Mononuclear cell (primary cell): ENCODE data around the gene RUNX1. TPM values are rescaled to one million over a fixed set of nuclear protein-coding genes. Genes with fewer than 3 reads are reported as not detected.
"Not testable (repeated sequence)": the region's sequence is repeated elsewhere in the genome, so short reads cannot be mapped to it uniquely, and the experiment has no call there.

Experiments
- H3K27me3 ChIP-seq: 2 replicates; pipeline ENCODE4 v1.6.0; 2011; ENCODE audit warnings: low read length, control low read depth; ENCODE audit not compliant: insufficient read depth
- H3K4me1 ChIP-seq: 2 replicates; pipeline ENCODE4 v1.5.1; 2011; ENCODE audit warnings: mild to moderate bottlenecking, low read length, control low read depth; ENCODE audit not compliant: insufficient read depth
- H3K4me3 ChIP-seq: 2 replicates; pipeline ENCODE4 v1.5.1; 2011; ENCODE audit warnings: mild to moderate bottlenecking, low read length, moderate library complexity
- H3K9me3 ChIP-seq: 2 replicates; pipeline ENCODE4 v1.5.1; 2011; ENCODE audit warnings: low read depth, mild to moderate bottlenecking, control low read depth, low read length
- total RNA-seq: library from RNA; depleted of rRNA; stranded (reverse); fragments of >200 nt; gene quantifications from one replicate; pipeline ENCODE4 v1.2.3, GENCODE V29; 2012

The RUNX1 gene
- total RNA-seq, 1 donor, result 51.2 TPM

GRCh38 chr21:34805157-34805556, 243.9 kb downstream of the RUNX1 start:
- Histone ChIP-seq H3K4me1 (peaks cover 59% of the 10 kb centered on the region), H3K9me3 (no peaks in the 10 kb centered on the region), H3K27me3 (no peaks in the 10 kb centered on the region), H3K4me3 (no peak overlapping the region)

GRCh38 chr21:34804584-34804983, 244.5 kb downstream of the RUNX1 start:
- H3K4me1 ChIP-seq, result peaks cover 53% of the 10 kb centered on the region
- H3K9me3 ChIP-seq, H3K4me3 ChIP-seq, H3K27me3 ChIP-seq: not testable (repeated sequence)

DNA sequence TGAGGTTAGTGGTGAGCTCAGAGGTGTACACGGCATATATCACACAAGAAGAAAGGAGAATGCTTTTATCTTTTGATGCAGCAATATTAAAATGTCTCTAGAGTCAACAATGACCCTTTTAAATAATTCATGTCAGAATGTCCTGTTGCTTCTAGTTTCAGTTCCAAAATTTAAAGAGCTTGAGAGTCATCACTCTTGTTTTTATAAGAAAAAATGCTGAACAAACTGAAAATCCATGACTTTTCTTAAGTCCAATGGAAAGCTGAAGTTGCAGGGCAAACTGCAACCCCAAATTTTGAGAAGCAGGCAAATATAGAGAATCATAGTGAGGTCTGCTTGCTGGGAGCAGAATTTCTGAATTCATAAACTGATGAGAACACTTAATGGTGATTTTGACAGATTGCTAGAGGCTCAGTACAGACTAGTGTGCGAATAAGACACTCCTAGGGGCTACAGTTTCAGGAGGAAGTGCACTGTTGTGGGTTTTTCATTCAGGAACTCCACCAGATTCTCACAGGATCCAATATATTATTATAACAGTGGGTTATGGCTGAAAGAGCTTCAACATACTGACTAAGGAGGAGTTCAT, 245.2 kb downstream of the RUNX1 start:
- no peaks in the 10 kb centered on the region for H3K9me3 ChIP-seq
- H3K27me3 ChIP-seq, result no peaks in the 10 kb centered on the region
- no peak overlapping the region for H3K4me3 ChIP-seq
- peaks cover 46% of the 10 kb centered on the region for H3K4me1 ChIP-seq

DNA sequence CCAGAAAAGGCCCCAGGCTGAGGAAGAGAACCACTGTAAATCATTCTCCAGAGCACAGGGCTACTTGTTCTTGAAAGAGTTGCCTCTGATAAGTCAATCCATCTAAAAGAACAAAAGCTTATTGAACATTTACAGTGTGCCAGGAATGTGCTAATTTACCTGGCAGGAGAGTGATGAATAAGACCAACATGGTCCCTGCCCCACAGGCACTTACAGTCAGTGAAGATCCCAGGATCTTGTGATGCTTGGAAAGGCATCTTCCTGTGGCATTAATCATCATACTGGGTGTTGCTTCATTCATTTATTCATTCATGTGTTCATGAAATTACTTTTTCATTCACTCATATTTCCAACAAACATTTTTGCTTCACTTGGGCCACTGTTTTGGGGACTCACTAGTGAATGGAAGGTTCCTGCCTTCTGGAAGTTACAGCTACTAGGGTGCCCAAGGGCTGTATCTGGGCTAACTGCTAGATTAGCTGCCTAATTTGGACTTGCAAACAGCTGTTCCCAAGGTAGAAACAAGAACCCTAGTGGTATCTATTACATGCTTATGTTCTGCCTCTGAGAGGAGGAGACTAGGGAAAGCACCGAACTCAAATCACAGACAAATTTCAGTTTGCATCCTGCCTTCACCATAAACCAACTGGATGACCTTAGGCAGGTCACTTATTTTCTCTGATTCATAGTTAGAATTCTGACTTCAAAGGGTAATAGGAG, 246.8 kb downstream of the RUNX1 start:
- peaks cover 31% of the 10 kb centered on the region for H3K4me1 ChIP-seq
- no peak overlapping the region for H3K4me3 ChIP-seq
- H3K27me3 ChIP-seq, result no peaks in the 10 kb centered on the region
- H3K9me3 ChIP-seq, result no peaks in the 10 kb centered on the region

DNA sequence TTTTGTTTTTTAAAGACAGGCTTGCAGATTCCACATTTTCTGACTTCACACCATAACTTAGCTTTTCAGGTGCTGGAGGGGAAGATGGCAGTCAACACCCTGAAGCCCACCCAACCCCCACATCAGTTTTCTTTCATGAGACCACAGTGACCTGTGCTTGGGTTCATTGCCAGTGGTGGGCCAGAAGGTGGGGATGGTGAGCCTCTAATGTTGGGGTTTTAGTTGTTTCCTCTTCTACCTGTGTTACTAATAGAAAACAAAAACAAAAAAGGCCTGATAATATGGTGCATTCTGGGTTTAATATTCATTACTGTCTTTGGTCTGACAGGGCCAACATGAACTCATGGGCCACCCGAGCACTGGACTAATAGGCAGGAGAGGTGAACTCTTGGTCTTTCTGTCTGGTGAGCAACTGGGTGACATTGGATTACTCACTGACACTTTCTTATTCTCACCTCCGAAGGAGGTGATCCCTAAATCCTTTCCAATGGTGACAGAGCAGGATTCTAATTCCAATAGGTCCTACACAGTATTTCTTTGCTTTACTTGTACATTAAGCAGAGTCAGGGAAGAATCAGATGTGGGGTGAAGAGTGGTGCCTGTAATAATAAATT, 247.5 kb downstream of the RUNX1 start:
- H3K4me3 ChIP-seq, result no peak overlapping the region
- peaks cover 25% of the 10 kb centered on the region for H3K4me1 ChIP-seq
- no peaks in the 10 kb centered on the region for H3K27me3 ChIP-seq
- no peaks in the 10 kb centered on the region for H3K9me3 ChIP-seq

DNA sequence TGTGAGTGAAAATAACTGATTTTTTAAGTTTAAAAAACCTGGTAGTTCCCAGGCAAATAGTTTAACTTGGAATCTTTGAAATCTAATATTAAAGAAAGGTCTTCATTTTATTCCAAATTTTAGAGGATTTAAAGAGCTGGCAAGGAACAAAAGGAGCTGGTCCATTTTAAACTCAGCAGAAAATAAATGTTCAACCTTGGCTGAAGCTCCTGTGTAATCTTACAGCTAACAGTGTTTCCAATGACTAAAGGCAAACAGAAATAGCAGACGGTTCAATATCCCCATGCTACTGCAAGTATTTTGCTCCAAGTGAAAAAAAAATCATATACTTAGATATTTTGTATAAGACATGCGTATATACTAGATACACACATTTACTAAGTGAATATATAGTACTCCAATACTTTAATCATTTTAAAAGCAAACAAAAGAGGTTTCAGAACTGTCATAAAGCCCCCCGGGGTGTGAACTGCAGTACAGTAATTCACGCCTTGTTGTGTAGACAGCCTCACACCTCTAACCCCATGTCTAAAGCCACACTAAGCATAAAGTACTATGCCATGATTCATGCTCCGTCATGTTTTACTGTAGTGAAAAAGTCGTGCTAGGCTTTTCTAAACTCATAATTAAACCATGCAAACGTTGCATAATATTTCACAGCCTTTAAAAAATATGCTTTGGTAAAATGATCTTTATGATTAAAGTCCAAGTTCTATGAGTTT, 248.1 kb downstream of the RUNX1 start:
- Histone ChIP-seq H3K4me1 (peaks cover 25% of the 10 kb centered on the region), H3K4me3 (no peak overlapping the region), H3K9me3 (no peaks in the 10 kb centered on the region), H3K27me3 (no peaks in the 10 kb centered on the region)

DNA sequence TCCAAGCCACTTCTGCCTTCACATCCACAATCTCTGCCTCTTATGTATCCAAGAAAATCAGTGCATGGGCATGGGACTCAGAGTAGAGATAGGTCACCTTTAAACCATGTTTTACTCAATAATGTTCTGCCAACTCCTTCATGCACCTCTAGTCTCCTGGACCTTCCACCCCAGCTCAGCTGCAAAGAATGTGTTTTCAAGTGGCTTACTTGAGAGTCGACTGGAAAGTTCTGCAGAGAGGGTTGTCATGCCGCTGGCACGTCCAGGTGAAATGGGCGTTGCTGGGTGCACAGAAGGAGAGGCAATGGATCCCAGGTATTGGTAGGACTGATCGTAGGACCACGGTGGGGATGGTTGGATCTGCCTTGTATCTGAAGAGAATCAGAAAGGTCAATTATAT, 250.0 kb downstream of the RUNX1 start:
- H3K4me3 ChIP-seq, result no peak overlapping the region
- H3K4me1 ChIP-seq, result peaks cover 12% of the 10 kb centered on the region
- H3K27me3 ChIP-seq, result no peaks in the 10 kb centered on the region
- H3K9me3 ChIP-seq, result no peaks in the 10 kb centered on the region

DNA sequence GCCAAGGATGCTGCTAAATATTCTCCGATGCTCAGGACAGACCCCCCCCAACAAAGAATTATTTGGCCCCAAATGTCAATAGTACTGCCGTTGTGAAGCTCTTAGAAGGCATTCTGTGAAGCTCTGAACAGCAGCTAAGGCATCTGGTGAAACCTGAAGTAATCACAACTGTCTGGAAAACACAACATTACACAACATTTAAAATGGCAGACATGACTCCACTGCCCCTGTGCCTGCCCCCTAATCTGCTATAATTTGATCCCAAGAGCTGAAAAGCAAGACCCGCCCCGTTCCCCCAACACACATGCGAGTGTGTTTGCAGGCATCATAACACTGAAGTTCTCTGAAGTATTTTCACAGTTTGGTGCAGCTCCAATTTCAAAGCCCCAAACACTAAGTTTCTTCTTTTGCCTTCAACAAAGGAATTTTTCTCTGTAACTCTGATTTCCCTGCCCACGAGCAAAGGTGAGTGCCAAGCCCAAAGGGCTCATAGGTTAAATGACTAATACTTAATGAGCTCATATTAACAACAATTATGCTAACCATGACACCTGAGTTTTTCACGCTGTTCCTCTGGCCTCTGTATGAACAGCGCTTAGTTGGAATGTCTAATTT, 251.1 kb downstream of the RUNX1 start:
- no peak overlapping the region for H3K4me3 ChIP-seq
- H3K27me3 ChIP-seq, result no peaks in the 10 kb centered on the region
- no peaks in the 10 kb centered on the region for H3K9me3 ChIP-seq
- H3K4me1 ChIP-seq, result peaks cover 9% of the 10 kb centered on the region

DNA sequence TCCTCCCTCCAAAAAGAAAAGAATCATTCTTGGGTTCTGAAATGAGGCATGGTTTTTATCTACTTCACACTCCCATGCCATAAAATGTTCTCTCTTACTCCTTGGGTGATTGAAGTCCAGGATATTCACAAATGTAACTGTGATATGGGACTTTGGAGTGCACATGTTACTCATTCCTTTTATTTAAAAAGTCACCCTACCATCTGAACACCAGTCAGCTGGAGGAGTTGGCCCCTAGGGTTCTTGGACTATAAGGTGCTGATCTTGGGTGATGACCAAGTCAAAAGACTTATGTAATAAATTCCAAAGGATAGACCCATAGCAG, 251.9 kb downstream of the RUNX1 start:
- no peaks in the 10 kb centered on the region for H3K27me3 ChIP-seq
- peaks cover 5% of the 10 kb centered on the region for H3K4me1 ChIP-seq
- no peak overlapping the region for H3K4me3 ChIP-seq
- no peaks in the 10 kb centered on the region for H3K9me3 ChIP-seq

DNA sequence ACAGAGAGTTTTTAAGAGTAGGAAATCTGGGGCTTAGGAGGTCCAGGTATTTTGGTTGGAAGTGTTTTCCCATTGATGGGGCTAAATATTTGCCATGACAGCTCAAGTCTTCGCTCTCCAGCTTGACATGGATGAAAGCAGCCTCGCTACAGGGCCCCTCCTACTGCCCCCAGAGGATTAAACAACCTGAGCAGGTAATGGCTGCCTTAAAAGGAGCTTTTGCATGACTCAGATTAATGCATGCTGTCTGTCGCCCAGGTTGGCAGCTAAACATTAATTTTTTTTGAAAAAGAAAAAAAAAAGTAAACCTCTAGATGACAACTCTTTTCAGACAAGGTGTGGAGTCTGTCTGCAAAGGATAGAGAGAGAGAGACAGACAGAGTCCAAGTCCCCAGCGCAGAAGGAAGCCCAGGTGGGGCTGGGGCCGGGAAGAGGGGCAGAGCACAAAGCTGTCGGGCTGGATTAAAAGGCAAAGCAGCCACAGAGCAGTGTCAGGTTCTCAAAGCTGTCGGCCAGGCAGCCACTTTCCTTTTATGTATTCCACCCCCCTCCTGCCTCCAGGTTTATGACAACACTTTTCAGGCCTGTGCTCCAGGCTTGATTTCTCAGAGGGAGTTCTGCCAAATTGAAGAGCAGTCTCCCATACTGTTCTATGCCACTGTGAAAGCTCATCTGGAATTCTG, 252.4 kb downstream of the RUNX1 start:
- Histone ChIP-seq H3K4me1 (no peaks in the 10 kb centered on the region), H3K4me3 (no peak overlapping the region), H3K27me3 (no peaks in the 10 kb centered on the region), H3K9me3 (no peaks in the 10 kb centered on the region)

DNA sequence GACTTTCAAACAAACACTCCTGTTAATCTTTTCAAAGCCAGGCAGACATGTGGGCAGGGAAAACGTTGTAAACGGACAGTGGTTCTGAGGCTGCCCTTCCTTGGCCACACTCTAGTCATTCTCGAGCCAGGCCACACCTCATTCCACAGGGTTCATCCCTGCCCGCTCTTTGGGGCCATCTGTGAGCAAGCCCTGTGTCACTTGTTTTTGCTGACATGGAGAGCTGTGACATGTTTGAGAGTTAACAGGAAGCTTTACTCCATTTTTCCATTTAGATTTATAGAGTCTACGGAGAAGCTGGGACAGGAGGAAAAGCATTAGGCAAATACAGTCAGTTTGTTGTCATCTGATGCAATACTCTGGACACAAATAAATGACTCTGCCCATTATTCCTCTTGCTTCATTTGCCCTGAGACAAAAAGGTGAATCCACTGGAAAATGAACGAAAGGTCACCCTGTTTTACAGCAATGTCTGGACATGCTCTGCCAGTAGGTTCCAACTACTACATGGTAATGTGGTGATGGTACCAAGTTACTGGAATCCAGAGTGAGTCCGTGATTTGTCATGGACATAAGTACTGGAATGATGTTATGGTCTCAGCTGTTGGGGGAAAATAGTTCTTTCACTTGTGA, 253.4 kb downstream of the RUNX1 start:
- Histone ChIP-seq H3K4me3 (no peak overlapping the region), H3K9me3 (no peaks in the 10 kb centered on the region), H3K27me3 (no peaks in the 10 kb centered on the region), H3K4me1 (no peaks in the 10 kb centered on the region)

GRCh38 chr21:34795175-34795547, 253.9 kb downstream of the RUNX1 start:
- Histone ChIP-seq H3K4me1 (no peaks in the 10 kb centered on the region), H3K27me3 (no peaks in the 10 kb centered on the region), H3K9me3 (no peaks in the 10 kb centered on the region), H3K4me3 (no peak overlapping the region)

- no peak overlapping the region for H3K4me3 ChIP-seq
- no peaks in the 10 kb centered on the region for H3K27me3 ChIP-seq
- no peaks in the 10 kb centered on the region for H3K9me3 ChIP-seq
- no peaks in the 10 kb centered on the region for H3K4me1 ChIP-seq
Observed at GRCh38 chr21:34794686-34795085, 254.4 kb downstream of the RUNX1 start.

GRCh38 chr21:34793471-34793870, 255.6 kb downstream of the RUNX1 start:
- Histone ChIP-seq H3K9me3 (no peaks in the 10 kb centered on the region), H3K27me3 (no peaks in the 10 kb centered on the region), H3K4me3 (no peak overlapping the region), H3K4me1 (no peaks in the 10 kb centered on the region)
